Activated CD4-positive, alpha-beta T cell treated with anti-CD3 and anti-CD28 coated beads for 4 hours (primary cell): ENCODE results near the gene AHDC1.
"Not testable (repeated sequence)": the region's sequence is repeated elsewhere in the genome, so short reads cannot be mapped to it uniquely, and the experiment has no call there.

ENCODE experiments used
- DNase-seq, 2 donors: peaks; one replicate each; pipeline ENCODE4 v3.0.0-alpha.2; 2020

AHDC1 gene

DNA sequence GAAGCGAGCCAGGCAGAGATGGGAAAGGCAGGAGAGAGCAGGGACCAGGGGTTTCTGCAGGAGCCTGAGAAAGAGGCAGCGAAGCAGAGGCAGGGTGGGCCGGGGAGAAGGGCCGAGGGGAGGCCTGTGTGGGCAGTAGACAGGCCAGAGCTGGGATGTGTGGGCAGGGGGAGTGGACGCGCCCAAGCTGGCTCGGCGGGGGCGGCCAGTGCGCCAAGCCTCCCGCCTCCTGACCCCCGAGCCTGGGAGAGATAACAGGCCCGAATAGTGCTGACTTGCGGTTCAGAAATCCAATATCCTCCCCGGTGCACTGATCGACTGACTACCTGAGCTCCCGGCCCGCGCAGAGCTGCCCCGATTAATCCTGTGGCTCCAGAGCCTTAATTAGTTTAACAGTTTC is 41.9 kb downstream of the AHDC1 start:
- no peak for DNase-seq

DNA sequence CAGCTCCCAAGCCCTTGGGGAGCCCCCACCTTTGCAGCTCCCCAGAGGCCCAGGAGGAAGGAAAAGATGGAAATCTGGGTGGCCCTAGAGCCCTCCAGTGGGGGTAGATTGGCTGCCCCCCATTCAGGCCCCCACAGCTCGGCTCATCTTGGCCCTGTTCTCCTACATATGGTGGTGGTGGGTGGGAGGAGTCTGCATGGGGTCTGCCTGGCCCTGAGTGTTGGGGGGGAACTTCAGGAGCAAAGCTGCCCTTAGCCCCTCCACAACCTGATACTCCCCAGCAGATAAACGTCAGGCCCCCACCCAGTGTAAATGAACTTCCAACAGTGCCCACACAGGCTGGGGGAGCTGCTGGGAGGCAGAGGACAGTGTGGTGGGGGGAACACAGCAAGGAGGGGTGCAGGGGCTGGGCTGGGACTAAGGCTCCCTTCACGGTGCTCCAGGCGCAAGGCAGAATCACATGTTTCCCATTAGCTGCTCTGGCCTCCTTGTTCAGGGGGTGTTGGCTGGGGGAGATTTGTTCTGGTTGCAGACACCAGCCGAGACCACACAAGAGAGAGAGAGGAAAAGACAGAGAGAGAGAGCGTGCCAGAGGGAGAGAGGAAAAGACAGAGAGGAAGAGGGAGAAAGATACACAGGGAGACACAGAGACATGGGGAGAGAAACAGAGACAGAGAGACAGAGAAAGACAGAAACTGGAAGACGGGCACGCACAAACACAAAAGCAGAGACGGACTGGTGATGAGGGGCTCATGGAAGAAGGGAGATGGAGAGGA is 42.6 kb downstream of the AHDC1 start:
- DNase-seq: no peak

DNA sequence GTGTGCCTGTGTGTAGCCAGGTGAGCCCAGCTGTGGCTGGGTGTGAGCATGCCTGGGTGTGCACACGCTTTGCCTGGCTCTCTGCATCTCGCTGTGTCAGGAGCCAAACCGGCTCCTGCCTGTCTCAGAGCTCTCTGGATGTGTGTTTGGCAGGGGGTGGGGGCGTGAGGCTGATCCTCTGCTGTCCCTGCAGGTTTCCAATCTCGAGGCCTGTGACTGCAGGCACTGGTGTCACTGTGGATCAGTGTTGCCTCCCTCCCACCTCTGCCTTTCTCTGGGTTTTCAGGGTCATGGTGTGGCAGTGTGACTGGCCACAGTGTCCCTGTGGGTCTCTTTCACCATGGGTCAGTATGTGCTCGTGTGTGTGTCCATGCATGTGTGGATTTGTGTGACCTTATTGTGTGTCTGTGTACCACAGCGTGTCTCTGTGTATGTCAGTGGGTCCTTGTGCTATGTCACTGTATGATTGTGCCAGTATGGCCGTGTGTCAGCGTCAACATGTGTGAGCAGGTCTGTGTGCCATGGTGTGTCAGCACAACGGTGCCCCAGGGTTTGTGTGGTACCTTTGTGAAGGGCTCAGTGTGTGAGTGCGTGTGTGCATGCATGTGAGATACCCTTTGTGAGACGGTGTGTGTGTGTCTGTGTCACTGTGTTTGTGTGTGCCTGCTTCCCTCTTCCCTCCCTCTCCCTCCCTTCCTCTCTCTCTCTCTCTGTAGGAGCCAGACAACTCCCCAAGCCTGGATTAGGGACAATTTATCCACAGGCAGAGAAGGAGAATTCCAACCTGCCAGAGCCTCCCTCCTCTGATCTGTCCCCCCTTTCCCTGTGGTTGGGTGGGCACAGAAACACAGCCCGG is 43.4 kb downstream of the AHDC1 start:
- DNase-seq: no peak

DNA sequence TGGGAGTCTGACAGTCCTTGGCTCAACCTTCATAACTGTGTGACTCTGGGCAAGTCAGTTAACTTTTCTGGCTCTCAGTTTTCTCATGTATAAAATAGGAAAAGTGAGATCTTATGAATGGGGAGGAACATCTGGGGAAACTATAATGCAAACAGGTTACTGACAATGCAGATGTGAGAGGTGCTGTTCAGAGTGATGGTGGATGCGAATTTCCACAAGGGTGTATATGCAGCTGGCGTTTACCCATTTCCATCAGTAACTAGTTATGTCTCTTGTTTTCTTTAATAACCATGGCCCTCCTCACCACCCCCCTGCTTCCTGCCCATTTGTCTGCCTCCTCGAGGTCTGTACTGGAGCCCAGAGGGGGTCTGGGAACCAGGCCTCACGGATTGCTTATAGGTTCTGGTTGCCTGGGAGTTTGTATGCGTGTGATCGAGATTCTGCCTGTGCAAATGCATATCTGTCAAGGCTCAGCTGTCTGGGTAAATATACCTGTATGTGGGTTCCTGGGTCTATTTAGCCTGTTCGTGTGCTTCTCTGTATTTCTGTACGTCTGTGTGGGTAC is 44.4 kb downstream of the AHDC1 start:
- DNase-seq: no peak

DNA sequence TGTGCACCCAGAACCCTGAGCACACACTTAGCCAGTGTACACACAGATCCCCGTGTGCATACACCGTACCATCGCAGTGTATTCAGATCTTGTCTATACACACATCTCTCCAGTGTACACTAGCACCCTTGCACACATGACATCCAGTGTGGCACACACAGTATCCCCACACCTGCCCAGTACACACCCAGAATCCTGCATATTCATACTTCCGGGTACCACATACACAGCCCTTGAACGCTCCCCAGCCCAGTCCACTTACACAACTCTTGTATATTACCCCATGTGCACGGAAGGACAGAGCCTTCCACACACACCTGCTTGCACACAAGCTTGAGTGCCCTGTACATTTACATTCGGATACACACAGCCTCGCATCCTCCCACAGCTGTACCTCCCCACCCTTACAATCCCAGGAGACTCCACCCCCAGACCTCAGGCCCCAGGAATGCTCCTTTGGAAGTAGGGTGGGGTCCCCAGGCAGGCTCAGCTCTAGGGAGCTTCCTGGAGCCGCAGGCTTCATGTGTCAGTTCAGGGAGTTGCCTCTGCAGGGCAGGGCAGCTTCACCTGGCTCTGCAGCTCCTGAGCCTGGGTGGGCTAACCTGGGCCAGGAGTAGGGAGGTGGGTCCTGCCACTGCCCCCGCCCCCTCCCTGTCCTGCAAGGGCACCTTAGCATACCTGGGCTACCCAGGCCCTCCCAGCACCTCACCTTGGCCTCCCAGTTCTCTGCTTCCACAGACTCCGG is 46.2 kb downstream of the AHDC1 start:
- no peak for DNase-seq

DNA sequence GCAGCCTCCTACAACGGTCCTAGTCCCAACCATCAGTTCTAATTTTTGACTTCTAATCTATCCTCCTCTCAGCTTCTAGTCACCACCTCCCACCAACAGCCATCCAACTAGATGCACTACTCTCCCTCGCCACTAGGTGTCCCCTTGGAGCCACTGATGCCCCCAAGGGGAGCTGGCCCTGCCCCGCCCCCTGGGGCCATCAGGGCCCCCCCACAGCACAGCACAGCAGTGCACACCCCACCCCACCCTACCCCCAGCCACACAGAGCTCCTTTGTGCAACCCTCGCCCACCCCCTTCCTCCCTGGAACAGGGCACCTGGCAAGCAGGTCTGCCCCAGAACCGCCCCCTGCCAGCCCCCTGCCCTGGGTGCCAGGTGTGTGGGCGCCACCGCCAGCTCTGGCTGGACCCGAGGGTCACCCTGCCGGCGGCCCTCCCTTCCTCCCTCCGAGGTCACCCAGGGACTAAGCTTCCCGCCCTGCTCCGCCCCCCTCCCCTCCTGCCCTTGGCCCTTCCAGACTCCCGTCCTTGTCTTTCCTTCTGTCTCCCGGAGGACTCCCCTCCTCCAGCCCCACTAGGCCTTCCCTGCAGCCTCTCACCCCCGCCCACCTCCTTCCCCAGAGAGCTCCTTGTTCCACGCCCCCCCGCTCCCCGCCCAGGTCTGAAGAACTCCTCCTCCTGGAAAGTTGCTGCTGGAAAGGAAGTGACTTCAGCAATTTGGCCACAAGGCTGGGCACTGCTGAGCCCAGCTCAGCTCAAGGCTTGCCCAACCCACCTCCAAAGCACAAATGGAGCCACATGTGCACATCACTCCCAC is 47.0 kb downstream of the AHDC1 start:
- peak; percentile 63 to 78 for DNase-seq

DNA sequence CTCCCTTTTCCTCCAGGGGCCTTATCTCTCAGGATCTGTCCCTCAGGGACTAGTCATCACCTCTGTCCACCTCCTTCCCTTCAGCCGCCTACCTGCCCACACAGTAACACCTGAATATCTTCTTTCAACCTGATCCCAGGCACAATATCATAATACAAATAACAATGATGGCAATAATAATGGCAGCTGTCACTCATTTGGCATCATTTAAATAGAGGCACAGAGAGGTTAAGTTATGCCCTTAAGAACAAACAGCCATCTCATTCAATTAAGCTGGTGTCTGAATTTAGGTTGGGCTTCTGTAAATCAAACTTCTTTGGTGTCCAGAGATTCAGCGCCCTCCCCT is 47.5 kb downstream of the AHDC1 start:
- DNase-seq: no peak

DNA sequence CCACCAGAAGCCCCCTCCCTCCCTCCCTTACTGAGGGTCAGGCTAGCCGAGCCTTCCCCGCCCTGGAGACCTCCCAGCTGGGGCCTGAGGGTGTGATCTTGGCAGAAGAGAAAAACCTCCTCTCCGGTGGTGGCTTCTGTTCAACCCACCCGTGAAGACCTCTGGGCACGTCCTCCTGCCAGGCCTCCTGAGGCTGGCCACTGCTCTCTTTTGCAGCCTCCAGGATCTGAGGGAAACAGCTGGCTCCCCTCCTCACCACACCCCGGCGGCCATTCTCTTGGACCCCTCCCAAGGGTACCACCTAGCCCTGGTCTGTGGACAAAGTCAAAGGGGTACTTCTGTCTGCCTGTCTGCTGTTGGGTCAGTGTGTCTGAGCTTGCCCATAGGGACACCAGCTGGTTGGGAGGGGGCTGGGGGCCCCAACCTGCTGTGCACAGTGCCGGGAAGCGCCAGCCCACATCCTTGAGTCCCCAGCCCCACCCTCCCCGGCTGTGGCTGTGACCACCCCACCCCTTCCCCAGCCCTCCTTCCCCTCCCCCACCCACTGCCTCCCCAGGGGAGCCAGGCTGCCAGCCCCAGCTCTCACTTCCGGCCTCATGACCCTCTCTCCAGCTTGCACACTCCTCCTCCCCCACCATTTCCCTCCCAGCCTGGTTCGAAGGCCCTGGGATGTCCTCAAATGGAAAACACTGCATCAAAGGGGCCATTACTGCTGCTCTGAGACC is 48.1 kb downstream of the AHDC1 start:
- DNase-seq: no peak

DNA sequence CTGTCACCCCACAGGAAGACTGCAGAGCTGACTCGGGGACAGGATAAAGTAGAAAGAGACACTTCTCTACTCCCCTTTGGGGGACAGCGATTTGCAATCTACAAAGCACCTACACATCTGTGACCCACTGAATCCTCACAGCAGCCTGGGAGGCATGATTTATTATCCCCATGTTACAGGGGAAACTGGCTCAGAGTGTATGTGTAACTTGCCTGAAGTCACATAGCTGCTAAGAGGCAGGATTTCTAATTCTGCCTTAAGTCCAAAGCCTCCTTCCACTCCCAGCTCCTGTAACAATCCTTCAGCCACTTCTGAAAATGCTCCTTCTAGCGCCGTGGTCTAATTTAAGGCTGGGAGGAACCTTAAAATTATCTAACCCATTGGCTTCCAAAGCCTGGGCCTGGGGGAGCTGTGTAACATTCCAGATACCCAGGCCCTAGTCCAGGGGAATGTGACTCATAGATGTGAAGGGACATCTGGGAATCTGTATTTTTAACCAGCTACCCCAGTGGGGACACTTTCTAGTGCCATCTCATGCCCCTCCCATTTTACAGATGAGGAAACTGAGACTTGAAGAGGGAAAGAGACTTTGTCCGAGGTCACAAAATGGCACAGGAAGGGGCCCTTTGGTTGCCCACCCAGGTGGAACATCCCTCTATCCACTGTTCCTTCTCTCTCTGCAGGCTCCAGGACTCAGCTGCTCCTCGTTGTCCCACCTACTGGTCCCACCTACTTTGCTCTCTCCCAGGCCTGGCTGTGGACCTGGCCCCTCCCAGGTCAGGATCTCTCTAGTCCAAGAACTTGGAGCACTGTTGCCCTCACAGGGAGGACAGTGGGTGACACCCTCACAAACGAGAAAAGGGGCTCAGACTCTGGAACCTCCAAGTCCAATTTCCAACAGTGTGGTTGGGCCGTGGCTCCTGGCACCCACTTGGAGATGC is 48.9 kb downstream of the AHDC1 start:
- DNase-seq: no peak

DNA sequence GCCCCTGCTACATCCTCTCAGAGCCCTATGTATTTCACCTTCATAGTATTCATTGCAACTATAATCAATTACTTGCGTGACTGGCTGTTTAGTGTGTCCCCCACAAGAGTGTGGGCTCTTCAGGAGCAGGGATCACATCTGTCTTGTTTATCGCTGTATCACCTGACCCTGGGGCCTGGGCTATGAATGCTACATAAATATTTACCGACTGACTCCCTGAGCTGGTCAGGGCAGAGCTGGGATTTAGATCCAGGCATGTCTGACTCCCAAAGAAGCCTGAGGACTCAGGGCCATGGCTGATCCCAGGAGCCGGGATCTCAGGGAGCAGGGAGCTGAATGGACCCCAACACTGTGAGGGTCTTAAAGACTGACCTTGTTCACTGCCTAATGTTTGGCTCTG is 49.7 kb downstream of the AHDC1 start:
- no peak for DNase-seq

DNA sequence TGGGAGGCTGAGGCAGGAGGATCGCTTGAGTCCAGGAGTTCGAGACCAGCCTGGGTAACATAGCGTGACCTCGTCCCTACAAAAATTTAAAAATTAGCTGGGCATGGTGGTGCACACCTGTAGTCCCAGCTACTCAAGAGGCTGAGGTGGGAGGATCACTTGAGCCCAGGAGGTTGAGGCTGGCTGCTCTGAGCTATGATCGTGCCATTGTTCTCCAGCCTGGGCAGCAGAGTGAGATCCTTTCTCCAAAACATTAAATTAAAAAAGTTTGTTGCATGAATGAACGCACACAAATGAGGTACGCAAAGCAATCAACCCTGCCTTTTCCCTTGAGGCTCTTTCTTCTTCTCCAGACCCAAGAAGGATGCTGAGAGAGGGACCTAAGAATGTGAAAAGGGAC is 50.1 kb downstream of the AHDC1 start:
- not testable (repeated sequence) for DNase-seq

DNA sequence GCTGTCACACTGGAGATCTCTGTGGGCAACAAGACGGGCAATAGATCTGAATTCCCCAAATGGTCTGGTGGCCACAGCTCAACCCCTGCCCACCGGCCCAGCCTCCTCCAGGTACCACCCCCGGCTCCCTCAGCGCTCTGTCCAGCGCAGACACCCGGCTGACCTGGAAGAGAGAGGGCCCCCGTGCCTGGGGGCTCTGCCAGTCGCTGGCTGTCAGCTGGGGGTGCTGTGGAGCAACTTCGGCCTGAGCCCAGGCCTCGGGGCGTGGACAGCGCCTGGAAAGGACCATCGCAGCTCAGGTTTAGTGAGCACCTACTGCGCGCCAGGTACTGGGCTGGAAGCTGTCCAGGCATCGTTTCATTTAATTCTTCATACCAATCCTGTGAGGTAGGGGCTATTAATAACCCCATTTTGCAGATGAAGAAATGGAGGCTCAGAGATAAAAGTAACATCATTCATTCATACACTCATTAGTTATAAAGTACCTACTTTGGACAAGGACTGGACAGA is 51.0 kb downstream of the AHDC1 start:
- no peak for DNase-seq

DNA sequence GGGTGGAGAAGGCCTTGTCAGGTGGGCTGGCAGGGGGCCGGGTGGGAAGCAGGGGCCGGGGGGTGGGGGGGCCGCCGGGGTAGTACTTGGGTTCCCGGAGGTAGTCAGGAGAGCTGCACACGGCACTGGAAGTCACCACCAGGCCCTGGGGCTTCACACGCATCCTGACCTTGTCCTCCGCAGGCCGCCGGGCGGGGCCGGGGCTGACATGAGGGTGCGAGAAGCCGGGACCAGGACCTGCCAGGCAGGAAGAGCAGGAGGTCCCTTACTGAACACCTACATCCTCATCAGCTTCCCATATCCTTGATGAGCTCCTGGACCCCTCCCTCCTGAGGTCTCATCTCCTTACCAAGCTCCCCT is 52.0 kb downstream of the AHDC1 start:
- no peak for DNase-seq

DNA sequence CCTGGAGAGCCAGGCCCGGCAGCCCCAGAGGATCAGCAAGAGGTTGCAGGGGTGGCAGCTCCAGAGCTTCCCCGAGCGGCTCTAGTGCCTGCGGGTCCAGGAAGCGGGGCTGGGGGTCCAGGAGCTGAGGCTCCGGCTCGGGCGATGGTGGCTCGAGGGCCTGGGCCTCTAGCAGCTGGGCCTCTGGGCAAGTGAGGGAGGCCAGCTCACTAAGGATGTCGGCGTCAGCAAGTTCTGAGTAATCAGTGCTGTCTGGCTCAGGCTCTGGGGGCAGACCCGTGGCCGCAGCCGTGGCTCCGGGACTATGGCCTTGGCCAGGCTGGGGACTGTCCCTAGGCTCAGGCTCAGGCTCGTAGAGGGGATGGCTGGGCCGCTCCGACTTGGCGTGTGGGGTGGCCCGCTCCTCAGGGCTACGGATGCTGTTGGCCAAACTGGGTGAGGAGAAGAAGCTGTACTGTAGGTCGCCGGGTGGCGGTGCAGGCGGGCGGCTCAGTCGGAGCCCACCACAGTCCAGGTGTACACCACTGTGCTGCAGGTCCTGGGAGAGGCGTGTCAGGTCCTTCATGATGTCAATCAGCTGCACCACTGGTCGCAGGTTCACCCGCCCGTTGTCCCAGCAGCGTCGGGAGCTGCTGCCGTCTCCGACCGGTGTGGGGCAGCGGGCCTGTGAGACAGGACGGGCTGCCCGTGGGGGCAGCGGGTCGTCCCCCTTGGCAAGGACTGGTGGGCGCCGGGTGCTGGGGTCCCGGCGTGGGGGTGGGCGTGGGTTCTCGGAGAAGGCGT is 52.6 kb downstream of the AHDC1 start:
- DNase-seq: no peak

DNA sequence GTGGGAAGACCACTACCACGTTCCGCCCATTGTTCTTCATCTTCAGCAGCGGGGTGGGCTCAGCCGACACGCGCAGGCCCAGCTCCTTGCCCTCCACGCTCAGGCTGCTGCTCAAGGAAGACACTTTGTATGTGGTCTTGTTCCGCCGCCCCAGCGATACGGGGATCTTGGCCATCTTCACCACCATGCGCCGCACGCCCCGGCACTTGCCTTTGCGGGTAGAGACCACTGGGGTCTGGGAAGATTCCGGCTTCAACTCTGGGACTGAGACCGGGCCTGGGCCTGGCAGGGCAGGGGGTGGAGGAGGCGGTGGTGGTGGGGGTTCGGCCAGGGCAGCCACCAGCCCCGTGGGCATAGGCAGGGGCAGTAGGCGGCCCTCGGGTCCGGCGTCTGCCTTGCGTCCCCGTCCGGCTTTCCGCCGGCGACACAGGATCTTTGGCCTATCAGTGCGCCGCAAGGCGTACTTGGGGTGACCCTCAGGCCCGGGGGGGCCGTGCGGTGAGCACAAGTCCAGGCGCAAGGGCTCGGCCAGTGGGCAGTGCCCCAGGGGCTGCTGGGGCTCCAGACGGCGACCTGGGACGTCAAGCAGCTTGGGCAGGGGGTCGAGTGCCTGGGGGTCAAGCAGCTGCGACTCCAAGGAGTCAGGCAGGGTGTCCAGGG is 53.3 kb downstream of the AHDC1 start:
- DNase-seq: no peak

DNA sequence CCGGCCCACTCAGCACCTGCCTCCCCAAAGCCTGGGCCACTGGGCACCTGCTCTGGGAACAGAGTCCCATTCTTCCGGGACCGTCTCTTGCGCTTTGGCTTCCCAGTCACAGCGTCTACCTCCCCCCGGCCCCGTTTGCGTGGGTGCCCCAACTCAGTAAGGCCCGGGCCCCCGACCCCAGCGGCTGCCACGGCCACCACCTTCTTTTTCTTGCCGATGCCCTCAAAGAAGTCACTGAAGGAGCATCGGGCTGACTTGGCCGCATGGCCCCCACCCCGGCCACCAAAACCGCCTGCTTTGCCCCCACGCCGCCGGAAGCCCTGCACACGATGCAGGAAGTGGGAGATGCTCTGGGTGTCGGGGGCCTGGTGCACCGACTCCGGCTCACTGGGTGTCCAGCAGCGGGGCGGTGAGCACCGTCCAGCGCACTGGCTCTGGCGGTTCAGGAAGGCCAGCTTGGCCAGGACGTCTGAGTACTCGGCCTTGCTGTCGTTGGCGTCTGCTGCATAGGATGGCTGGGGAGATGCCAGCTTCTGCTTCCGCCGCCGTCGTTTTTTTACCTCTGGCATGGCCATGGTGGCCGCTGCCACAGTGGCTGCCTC is 54.0 kb downstream of the AHDC1 start:
- no peak for DNase-seq

DNA sequence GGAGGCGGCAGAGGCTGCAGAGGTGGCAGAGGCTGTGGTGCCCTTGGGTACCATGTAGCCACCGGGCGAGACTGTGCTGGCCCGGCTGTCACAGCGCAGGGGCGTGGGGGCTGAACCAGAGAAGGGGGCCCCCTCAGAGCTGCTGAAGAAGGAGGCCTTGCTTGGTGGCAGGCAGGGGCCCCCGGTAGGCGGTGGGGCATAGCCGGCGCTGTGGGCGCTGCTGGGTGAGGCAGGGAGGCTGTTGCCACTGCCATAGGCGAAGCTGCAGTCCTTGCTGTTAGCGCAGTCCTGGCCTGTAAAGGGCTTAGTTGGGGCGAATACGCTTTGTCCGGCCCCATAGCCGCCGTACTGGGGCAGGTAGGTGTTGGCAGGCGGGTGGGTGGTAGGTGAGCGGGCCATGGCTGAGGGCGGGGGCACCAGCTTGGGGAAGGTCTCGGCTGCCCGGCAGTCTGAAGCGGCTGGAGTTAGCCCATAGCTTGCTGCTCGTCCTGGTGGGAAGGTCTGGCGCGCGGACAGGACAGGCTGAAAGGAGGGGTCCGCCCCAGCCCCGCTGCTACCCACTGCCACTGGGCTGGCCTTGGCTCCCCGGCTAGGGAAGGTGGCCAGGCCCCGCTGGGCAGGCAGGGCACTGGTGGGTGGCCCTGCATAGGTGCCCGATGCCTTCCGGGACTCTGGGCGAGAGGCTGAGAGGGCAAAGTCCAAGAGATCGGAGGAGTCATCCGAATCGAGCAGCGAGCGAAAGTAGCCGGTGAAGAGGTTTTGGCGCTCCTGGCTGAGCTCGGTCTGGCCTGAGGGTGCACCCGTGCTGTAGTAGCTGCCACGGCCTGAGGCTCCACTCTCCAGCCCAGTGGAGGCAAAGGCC is 54.9 kb downstream of the AHDC1 start:
- no peak for DNase-seq
